GM23338 (cell line): ENCODE data around the gene SLC12A7. TPM values are rescaled to one million over a fixed set of nuclear protein-coding genes. Genes with fewer than 3 reads are reported as not detected.

Experiments used
- ATAC-seq: fragments of 200-7000 bp; cut with Tn5 transposase; 3 replicates; pipeline ENCODE4 v1.9.1; 2020
- DNase-seq: peaks from one replicate; pipeline ENCODE4 v3.0.0-alpha.2; 2015; ENCODE audit warnings: low spot score
- H2AFZ ChIP-seq: fragments of 200-600 bp; sonication (generic); 2 replicates; pipeline ENCODE4 v1.8.0; 2016; ENCODE audit warnings: antibody characterized with exemption, mild to moderate bottlenecking, moderate library complexity
- H3F3A ChIP-seq: fragments of 200-600 bp; sonication (generic); replicated peaks from 2 replicates; pipeline ENCODE4 v1.8.0; 2017; ENCODE audit warnings: antibody characterized with exemption, mixed run types, low read depth
- H3K27ac ChIP-seq: fragments of 200-600 bp; sonication (generic); 2 replicates; pipeline ENCODE4 v1.6.1; 2016; ENCODE audit warnings: low read depth
- H3K27me3 ChIP-seq: fragments of 200-600 bp; sonication (generic); 2 replicates; pipeline ENCODE4 v1.8.0; 2016; ENCODE audit warnings: mild to moderate bottlenecking, mixed run types, moderate library complexity; ENCODE audit not compliant: insufficient read depth
- H3K36me3 ChIP-seq: fragments of 200-600 bp; sonication (generic); 2 replicates; pipeline ENCODE4 v1.8.0; 2016; ENCODE audit warnings: mild to moderate bottlenecking; ENCODE audit not compliant: insufficient read depth
- H3K4me1 ChIP-seq: fragments of 200-600 bp; sonication (generic); 2 replicates; pipeline ENCODE4 v1.8.0; 2016; ENCODE audit warnings: mild to moderate bottlenecking, moderate library complexity; ENCODE audit not compliant: insufficient read depth
- H3K4me2 ChIP-seq: fragments of 200-600 bp; sonication (generic); 2 replicates; pipeline ENCODE4 v1.7.1; 2017; ENCODE audit warnings: mixed run types
- H3K4me3 ChIP-seq: fragments of 200-600 bp; sonication (generic); 2 replicates; pipeline ENCODE4 v1.6.1; 2016; ENCODE audit warnings: mixed run types
- H3K79me2 ChIP-seq: fragments of 200-600 bp; sonication (generic); replicated peaks from 2 replicates; pipeline ENCODE4 v1.8.0; 2017; ENCODE audit warnings: mild to moderate bottlenecking; ENCODE audit not compliant: insufficient read depth
- H3K9me2 ChIP-seq: fragments of 200-600 bp; sonication (generic); 2 replicates; pipeline ENCODE4 v1.8.0; 2017; ENCODE audit not compliant: insufficient read depth
- H4K20me1 ChIP-seq: fragments of 200-600 bp; sonication (generic); replicated peaks from 2 replicates; pipeline ENCODE4 v1.8.0; 2017; ENCODE audit warnings: mild to moderate bottlenecking; ENCODE audit not compliant: insufficient read depth
- H3K27ac Mint-ChIP-seq: 2 replicates; pipeline ENCODE4 v1.8.0; 2020; ENCODE audit warnings: inconsistent platforms, mild to moderate bottlenecking, moderate library complexity, mixed read lengths
- H3K27me3 Mint-ChIP-seq: 3 replicates; pipeline ENCODE4 v1.8.0; 2022; ENCODE audit warnings: low read depth, mild to moderate bottlenecking, moderate library complexity, mixed read lengths, inconsistent platforms; ENCODE audit not compliant: insufficient read depth, poor library complexity
- H3K36me3 Mint-ChIP-seq: 3 replicates; pipeline ENCODE4 v1.8.0; 2021; ENCODE audit warnings: low read depth, mild to moderate bottlenecking, inconsistent platforms, moderate library complexity, mixed read lengths
- H3K4me1 Mint-ChIP-seq: 3 replicates; pipeline ENCODE4 v1.8.0; 2020; ENCODE audit warnings: mild to moderate bottlenecking, inconsistent platforms, mixed read lengths
- H3K4me3 Mint-ChIP-seq: 3 replicates; pipeline ENCODE4 v1.8.0; 2021; ENCODE audit warnings: moderate library complexity, mild to moderate bottlenecking, inconsistent platforms, mixed read lengths
- H3K9me3 Mint-ChIP-seq: 3 replicates; pipeline ENCODE4 v1.8.0; 2020; ENCODE audit warnings: moderate library complexity, mild to moderate bottlenecking, inconsistent platforms, mixed read lengths
- CREB1 ChIP-seq: fragments of 250-450 bp; sonication (Bioruptor Pico); IDR thresholded peaks from 2 replicates; pipeline ENCODE4 v1.5.0; 2020; ENCODE audit warnings: low read depth, mild to moderate bottlenecking, moderate library complexity
- CTCF ChIP-seq, 2 experiments: fragments of 200-600 bp in 1 of 2; sonication (generic) in 1 of 2; conservative IDR thresholded peaks; 2 replicates each; pipeline versions ENCODE4 v1.5.1 to v1.6.1; 2016 to 2017; ENCODE audit warnings: antibody characterized with exemption in 2 of 2, low read depth in 2 of 2, mild to moderate bottlenecking in 2 of 2, moderate library complexity in 1 of 2
- ETS1 ChIP-seq: IDR thresholded peaks from 2 replicates; pipeline ENCODE4 v1.6.1; 2016; ENCODE audit warnings: antibody characterized with exemption
- EZH2 ChIP-seq: fragments of 200-600 bp; sonication (generic); IDR thresholded peaks from one replicate; pipeline ENCODE4 v1.8.0; 2017; ENCODE audit warnings: antibody characterized with exemption, mild to moderate bottlenecking, low read depth; ENCODE audit not compliant: unreplicated experiment
- EZH2phosphoT487 ChIP-seq: fragments of 200-600 bp; sonication (generic); IDR thresholded peaks from one replicate; pipeline ENCODE4 v1.8.1; 2018; ENCODE audit warnings: antibody characterized with exemption; ENCODE audit not compliant: unreplicated experiment
- JUNB ChIP-seq: IDR thresholded peaks from one replicate; pipeline ENCODE4 v1.6.1; 2016; ENCODE audit warnings: antibody characterized with exemption; ENCODE audit not compliant: unreplicated experiment
- NANOG ChIP-seq: IDR thresholded peaks from 2 replicates; pipeline ENCODE4 v1.6.1; 2016; ENCODE audit warnings: antibody characterized with exemption, borderline replicate concordance
- POLR2AphosphoS5 ChIP-seq: IDR thresholded peaks from 2 replicates; pipeline ENCODE4 v1.6.1; 2016; ENCODE audit warnings: antibody characterized with exemption, low read depth
- REST ChIP-seq: IDR thresholded peaks from one replicate; pipeline ENCODE4 v1.6.1; 2018; ENCODE audit warnings: antibody characterized with exemption; ENCODE audit not compliant: unreplicated experiment
- STAT1 ChIP-seq: IDR thresholded peaks from one replicate; pipeline ENCODE4 v1.6.1; 2016; ENCODE audit warnings: antibody characterized with exemption; ENCODE audit not compliant: unreplicated experiment
- ZNF114 ChIP-seq: fragments of 250-450 bp; sonication (Bioruptor Pico); IDR thresholded peaks from 2 replicates; pipeline ENCODE4 v1.5.0; 2020; ENCODE audit warnings: mild to moderate bottlenecking, moderate library complexity
- ZNF331 ChIP-seq: fragments of 250-450 bp; sonication (Bioruptor Pico); IDR thresholded peaks from 2 replicates; pipeline ENCODE4 v1.5.0; 2020; ENCODE audit warnings: low read depth, mild to moderate bottlenecking, moderate library complexity
- ZNF462 ChIP-seq: fragments of 250-450 bp; sonication (Bioruptor Pico); IDR thresholded peaks from 2 replicates; pipeline ENCODE4 v1.5.0; 2020; ENCODE audit warnings: mild to moderate bottlenecking, moderate library complexity
- polyA plus RNA-seq: library from polyadenylated mRNA; unstranded; fragments of >200 nt; fragmentation: Nextera tagmentation; extraction: Ambion mirVana; gene quantifications from 2 replicates; pipeline ENCODE4 v1.2.1, GENCODE V29; 2016
- total RNA-seq: library from RNA; depleted of rRNA; stranded (reverse); fragments of >200 nt; shearing (Covaris generic); gene quantifications from 2 replicates; pipeline ENCODE4 v1.2.3, GENCODE V29; 2014

SLC12A7 gene
- total and polyA plus RNA-seq, 2 experiments from 2014 or later, result 7.4 to 32.2 TPM

- Mint-ChIP-seq H3K27ac (no peak overlapping the region), H3K4me3 (no peak overlapping the region), H3K4me1 (no peaks in the 10 kb centered on the region), H3K9me3 (peaks cover 9% of the 10 kb centered on the region), H3K36me3 (peaks cover 8% of the 10 kb centered on the region; the same call in 1 of the 3 replicates), H3K27me3 (peaks cover 34% of the 10 kb centered on the region)
- Histone ChIP-seq H4K20me1 (no peaks in the 10 kb centered on the region), H2AFZ (no peak overlapping the region), H3K79me2 (no peaks in the 10 kb centered on the region), H3K4me1 (no peaks in the 10 kb centered on the region), H3K27me3 (peaks cover 16% of the 10 kb centered on the region), H3K27ac (no peak overlapping the region), H3K36me3 (no peaks in the 10 kb centered on the region), H3K4me3 (no peak overlapping the region), H3K9me2 (no peaks in the 10 kb centered on the region), H3F3A (no peaks in the 10 kb centered on the region), H3K4me2 (no peak overlapping the region)
- DNase-seq (no peak), ATAC-seq (no peak)
- TF ChIP-seq POLR2AphosphoS5, result no peak
- no peak for TF ChIP-seq STAT1
- no peak for TF ChIP-seq ZNF114
- no peak for TF ChIP-seq CTCF (conservative IDR thresholded peaks at IDR 0.05; ENCODE audit: low read depth in 2 of 2)
- TF ChIP-seq ETS1, result no peak
- no peak for TF ChIP-seq ZNF462 (CRISPR knock-in tag)
- no peak for TF ChIP-seq CREB1 (CRISPR knock-in tag)
- no peak for TF ChIP-seq EZH2
- TF ChIP-seq NANOG, result no peak
- no peak for TF ChIP-seq ZNF331
- TF ChIP-seq REST, result no peak
- TF ChIP-seq EZH2phosphoT487, result no peak
- no peak for TF ChIP-seq JUNB
These were observed 48.0 kb upstream of the SLC12A7 start for GRCh38 chr5:1159774-1160406.
